Measurements from ENCODE around the gene PTPRM.

- TF ChIP-seq POLR2AphosphoS5 (IDR thresholded peaks at IDR 0.05; ENCODE audit: low read depth, low read length) (no peak), TAF1 (IDR thresholded peaks at IDR 0.05; ENCODE audit: low read depth, low read length) (no peak), POLR2A (IDR thresholded peaks at IDR 0.05; ENCODE audit: low read depth, low read length) (no peak), PAX5 (IDR thresholded peaks at IDR 0.05; ENCODE audit: insufficient read depth, low read length, severe bottlenecking) (no peak)
Measured at GRCh38 chr18:7770908-7771307, 203.8 kb downstream of the PTPRM start.

Measured in GM12891 (cell line).